B cell (primary cell): ENCODE data around the gene EPHB3. TPM values are rescaled to one million over a fixed set of nuclear protein-coding genes. Genes with fewer than 3 reads are reported as not detected.

Source experiments
- ATAC-seq: fragments of 200-7000 bp; cut with Tn5 transposase; one replicate; pipeline ENCODE4 v1.10.0; 2021; ENCODE audit warnings: low read depth, mild to moderate bottlenecking, moderate number of reproducible peaks, moderate library complexity
- CTCF ChIA-PET: fragments of 350-600 bp; sonication (Branson Sonifier 250); formaldehyde crosslinking; loops from one replicate; lab custom pipeline; 2021; ENCODE audit warnings: antibody characterized with exemption, inconsistent platforms; lab: Charles Lee
- POLR2A ChIA-PET: fragments of 350-600 bp; sonication (Branson Sonifier 250); formaldehyde crosslinking; loops from one replicate; lab custom pipeline; 2021; ENCODE audit warnings: antibody characterized with exemption; lab: Charles Lee
- DNase-seq: peaks from one replicate; pipeline ENCODE4 v3.0.0; 2013
- H2AFZ ChIP-seq: 2 replicates; pipeline ENCODE4 v1.6.1; 2012; ENCODE audit warnings: mild to moderate bottlenecking, low read depth, low read length; ENCODE audit not compliant: insufficient read depth, poor library complexity, severe bottlenecking
- H3K27ac ChIP-seq, 2 donors: 1 replicate in 1 of 2; 2 replicates in 1 of 2; pipeline ENCODE4 v1.5.1; 2012 to 2013; ENCODE audit warnings: low read length in 2 of 2, mild to moderate bottlenecking in 2 of 2, moderate library complexity in 1 of 2
- H3K27me3 ChIP-seq, 4 experiments: fragments of 200-600 bp in 1 of 4; sonication (generic) in 1 of 4; replicated peaks in 1 of 4; 1 replicate in 2 of 4; 2 replicates in 2 of 4; pipeline versions ENCODE4 v1.6.1 to v1.7.0; 2013 to 2016; ENCODE audit warnings: low read length in 3 of 4, mild to moderate bottlenecking in 2 of 4, mixed read lengths in 1 of 4, moderate library complexity in 1 of 4; ENCODE audit not compliant: insufficient read depth in 4 of 4, control insufficient read depth in 3 of 4; ENCODE audit errors: control extremely low read depth in 1 of 4
- H3K36me3 ChIP-seq, 2 experiments: replicated peaks in 1 of 2; 1 replicate in 1 of 2; 2 replicates in 1 of 2; pipeline versions ENCODE4 v1.6.1 to v1.7.1; 2013; ENCODE audit warnings: low read length in 1 of 2; ENCODE audit not compliant: insufficient read depth in 2 of 2, control insufficient read depth in 1 of 2; ENCODE audit errors: control extremely low read depth in 1 of 2, extremely low read depth in 1 of 2
- H3K4me1 ChIP-seq, 2 donors: fragments of 200-600 bp in 1 of 2; sonication (generic) in 1 of 2; 1 replicate in 1 of 2; 2 replicates in 1 of 2; pipeline versions ENCODE4 v1.5.1 to v1.6.1; 2013 to 2017; ENCODE audit warnings: low read length in 2 of 2; ENCODE audit not compliant: control insufficient read depth in 2 of 2, insufficient read depth in 2 of 2
- H3K4me2 ChIP-seq: replicated peaks from 2 replicates; pipeline ENCODE3; 2012; ENCODE audit warnings: mild to moderate bottlenecking, low read depth, low read length; ENCODE audit not compliant: poor library complexity, severe bottlenecking
- H3K4me3 ChIP-seq, 5 experiments: fragments of 200-600 bp in 1 of 5; sonication (generic) in 1 of 5; 1 replicate in 3 of 5; 2 replicates in 2 of 5; pipeline versions ENCODE4 v1.5.1 to v1.7.0; 2011 to 2016; ENCODE audit warnings: low read length in 4 of 5, mild to moderate bottlenecking in 4 of 5, low read depth in 2 of 5, control low read depth in 1 of 5, moderate library complexity in 1 of 5; ENCODE audit not compliant: insufficient read depth in 1 of 5; ENCODE audit errors: control extremely low read depth in 1 of 5, extremely low read depth in 1 of 5
- H3K79me2 ChIP-seq: fragments of 200-600 bp; sonication (generic); one replicate; pipeline ENCODE4 v1.6.0; 2016; ENCODE audit warnings: low read length; ENCODE audit not compliant: control insufficient read depth, insufficient read depth
- H3K9ac ChIP-seq: fragments of 200-600 bp; sonication (generic); 2 replicates; pipeline ENCODE4 v1.6.1; 2017; ENCODE audit warnings: mild to moderate bottlenecking, low read length, moderate library complexity
- H3K9me3 ChIP-seq, 3 donors: one replicate each; pipeline versions ENCODE4 v1.6.1 to v1.7.1; 2013; ENCODE audit warnings: low read length in 2 of 3; ENCODE audit not compliant: control insufficient read depth in 2 of 3, insufficient read depth in 1 of 3; ENCODE audit errors: control extremely low read depth in 1 of 3
- H4K20me1 ChIP-seq: 2 replicates; pipeline ENCODE4 v1.6.0; 2012; ENCODE audit warnings: mild to moderate bottlenecking, low read length; ENCODE audit not compliant: insufficient read depth, control insufficient read depth, poor library complexity, severe bottlenecking
- H3K27ac Mint-ChIP-seq: one replicate; pipeline ENCODE4 v1.8.0; 2021; ENCODE audit warnings: mixed read lengths
- H3K27me3 Mint-ChIP-seq: one replicate; pipeline ENCODE4 v1.8.0; 2021; ENCODE audit warnings: mixed read lengths
- H3K4me1 Mint-ChIP-seq: one replicate; pipeline ENCODE4 v1.8.0; 2021; ENCODE audit warnings: mixed read lengths
- H3K4me3 Mint-ChIP-seq: one replicate; pipeline ENCODE4 v1.8.0; 2021; ENCODE audit warnings: mixed read lengths
- H3K9me3 Mint-ChIP-seq: one replicate; pipeline ENCODE4 v1.8.0; 2022; ENCODE audit warnings: mixed read lengths; ENCODE audit not compliant: insufficient read depth
- EZH2 ChIP-seq: IDR thresholded peaks from 2 replicates; pipeline ENCODE4 v1.6.1; 2012; ENCODE audit warnings: borderline replicate concordance, low read depth, mild to moderate bottlenecking, moderate library complexity, low read length; ENCODE audit not compliant: insufficient read depth, poor library complexity, severe bottlenecking
- WGBS: methylation state at CpG from one replicate; pipeline ENCODE4 v1.1.5; 2013; ENCODE audit warnings: missing lambda C conversion rate; ENCODE audit not compliant: insufficient coverage; 5-methylcytosine and 5-hydroxymethylcytosine counted together
- intact Hi-C: fragments of 100-400 bp; cut with micrococcal nuclease; formaldehyde crosslinking; loops from one replicate; pipeline ENCODE4 v1.10.0; 2022
- polyA plus RNA-seq: library from polyadenylated mRNA; depleted of rRNA; stranded (reverse); fragments of >200 nt; gene quantifications from 2 replicates; pipeline ENCODE4 v1.2.3, GENCODE V29; 2012
- total RNA-seq, 2 donors: library from RNA; stranded (reverse); fragments of 120-200 nt in 1 of 2; gene quantifications; 1 replicate in 1 of 2; 2 replicates in 1 of 2; pipeline versions ENCODE4 v1.2.3 to v1.2.4, GENCODE V29; 2013 to 2022
- TF ChIP-seq, protein P1 (sequence below): fragments of 200-600 bp; IDR thresholded peaks from one replicate; pipeline ENCODE4 v1.8.0; 2022; ENCODE audit warnings: antibody characterized with exemption, mild to moderate bottlenecking

Gene EPHB3
- total and polyA plus RNA-seq, 2 donors (not counting 1 experiment from before 2014, with no cell fraction given): 0.06 to 0.07 TPM

DNA sequence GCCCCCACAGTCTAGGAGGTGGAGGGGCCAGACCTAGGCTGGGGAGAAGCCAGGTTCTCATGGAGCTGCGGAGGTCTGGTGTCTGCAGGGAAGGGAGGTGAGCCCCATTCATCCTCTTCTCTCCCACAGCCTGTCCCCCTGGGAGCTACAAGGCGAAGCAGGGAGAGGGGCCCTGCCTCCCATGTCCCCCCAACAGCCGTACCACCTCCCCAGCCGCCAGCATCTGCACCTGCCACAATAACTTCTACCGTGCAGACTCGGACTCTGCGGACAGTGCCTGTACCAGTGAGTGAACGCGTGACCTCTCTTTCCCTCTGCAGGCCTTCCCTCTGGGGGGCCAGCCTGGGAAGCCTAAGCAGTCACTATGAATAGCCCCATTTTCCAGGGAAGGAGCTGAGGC lies 14.1 kb downstream of the EPHB3 start:
- 100% methylated on average over 7 of the region's 9 CpGs for WGBS
- no peak overlapping the region for H3K4me2 ChIP-seq
- peaks cover 0 to 24% (median 3%) of the 10 kb centered on the region in 4 experiments for H3K27me3 ChIP-seq
- intact Hi-C loops: no loop called here
- H3K4me1 ChIP-seq: no peaks in the 10 kb centered on the region
- POLR2A ChIA-PET: interaction anchor here (0.6 kb wide), 1 partner anchor 28 kb away, joined by 4 read pairs; no protein-coding TSS in a partner anchor
- Mint-ChIP-seq H3K4me1 (no peaks in the 10 kb centered on the region), H3K27me3 (peaks cover 35% of the 10 kb centered on the region), H3K4me3 (no peak overlapping the region), H3K9me3 (no peaks in the 10 kb centered on the region), H3K27ac (no peak overlapping the region)
- H3K9me3 ChIP-seq: peaks cover 0 to 3% (median 0%) of the 10 kb centered on the region in 3 donors
- TF ChIP-seq, protein P1, sequence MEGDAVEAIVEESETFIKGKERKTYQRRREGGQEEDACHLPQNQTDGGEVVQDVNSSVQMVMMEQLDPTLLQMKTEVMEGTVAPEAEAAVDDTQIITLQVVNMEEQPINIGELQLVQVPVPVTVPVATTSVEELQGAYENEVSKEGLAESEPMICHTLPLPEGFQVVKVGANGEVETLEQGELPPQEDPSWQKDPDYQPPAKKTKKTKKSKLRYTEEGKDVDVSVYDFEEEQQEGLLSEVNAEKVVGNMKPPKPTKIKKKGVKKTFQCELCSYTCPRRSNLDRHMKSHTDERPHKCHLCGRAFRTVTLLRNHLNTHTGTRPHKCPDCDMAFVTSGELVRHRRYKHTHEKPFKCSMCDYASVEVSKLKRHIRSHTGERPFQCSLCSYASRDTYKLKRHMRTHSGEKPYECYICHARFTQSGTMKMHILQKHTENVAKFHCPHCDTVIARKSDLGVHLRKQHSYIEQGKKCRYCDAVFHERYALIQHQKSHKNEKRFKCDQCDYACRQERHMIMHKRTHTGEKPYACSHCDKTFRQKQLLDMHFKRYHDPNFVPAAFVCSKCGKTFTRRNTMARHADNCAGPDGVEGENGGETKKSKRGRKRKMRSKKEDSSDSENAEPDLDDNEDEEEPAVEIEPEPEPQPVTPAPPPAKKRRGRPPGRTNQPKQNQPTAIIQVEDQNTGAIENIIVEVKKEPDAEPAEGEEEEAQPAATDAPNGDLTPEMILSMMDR: no peak
- TF ChIP-seq EZH2: no peak
- no peaks in the 10 kb centered on the region for H3K36me3 ChIP-seq
- no peak overlapping the region for H3K4me3 ChIP-seq
- H2AFZ ChIP-seq: no peak overlapping the region
- no peaks in the 10 kb centered on the region for H4K20me1 ChIP-seq
- ATAC-seq (no peak), DNase-seq (no peak)
- no peaks in the 10 kb centered on the region for H3K79me2 ChIP-seq
- CTCF ChIA-PET: interaction anchor here (1.7 to 2.0 kb wide), 2 partner anchors 15 to 151 kb away, joined by 5 to 8 read pairs; partner anchors contain the start of gene EPHB3
- no peak overlapping the region for H3K27ac ChIP-seq
- H3K9ac ChIP-seq: no peak overlapping the region

DNA sequence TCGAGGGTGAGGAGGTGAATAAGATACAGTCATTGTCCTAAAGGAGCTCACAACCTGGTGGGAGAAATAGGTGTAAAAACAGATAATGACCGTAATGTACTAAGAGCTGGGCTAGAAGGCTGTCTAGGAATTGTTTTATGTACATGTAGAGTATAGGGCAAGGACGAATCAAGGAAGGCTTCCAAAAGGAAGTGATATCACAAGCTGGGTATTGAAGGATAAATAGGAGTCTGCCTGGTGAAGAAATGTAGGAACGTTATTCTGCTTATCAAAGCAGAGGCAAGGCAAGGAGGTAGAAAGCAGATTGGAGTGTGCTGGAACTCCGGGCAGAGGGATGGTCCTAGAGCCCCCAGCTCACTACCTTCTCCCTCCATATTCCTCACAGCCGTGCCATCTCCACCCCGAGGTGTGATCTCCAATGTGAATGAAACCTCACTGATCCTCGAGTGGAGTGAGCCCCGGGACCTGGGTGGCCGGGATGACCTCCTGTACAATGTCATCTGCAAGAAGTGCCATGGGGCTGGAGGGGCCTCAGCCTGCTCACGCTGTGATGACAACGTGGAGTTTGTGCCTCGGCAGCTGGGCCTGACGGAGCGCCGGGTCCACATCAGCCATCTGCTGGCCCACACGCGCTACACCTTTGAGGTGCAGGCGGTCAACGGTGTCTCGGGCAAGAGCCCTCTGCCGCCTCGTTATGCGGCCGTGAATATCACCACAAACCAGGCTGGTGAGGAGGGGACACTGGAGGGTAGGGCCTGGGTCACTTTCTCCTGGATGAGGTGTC lies 15.1 kb downstream of the EPHB3 start:
- Histone ChIP-seq H3K36me3 (no peaks in the 10 kb centered on the region), H3K9me3 (no peaks in the 10 kb centered on the region), H3K27ac (no peak overlapping the region), H3K4me1 (no peaks in the 10 kb centered on the region), H2AFZ (no peak overlapping the region), H3K4me3 (no peak overlapping the region), H3K4me2 (no peak overlapping the region), H4K20me1 (no peaks in the 10 kb centered on the region), H3K27me3 (peaks cover 0 to 15% (median 1%) of the 10 kb centered on the region in 4 experiments), H3K9ac (no peak overlapping the region), H3K79me2 (no peaks in the 10 kb centered on the region)
- H3K27me3 Mint-ChIP-seq: peaks cover 34% of the 10 kb centered on the region
- TF ChIP-seq, protein P1: no peak
- no peak for TF ChIP-seq EZH2
- 94% methylated on average over 23 of the region's 25 CpGs for WGBS
- POLR2A ChIA-PET: no interaction called here
- CTCF ChIA-PET: interaction anchor here (1.7 to 2.0 kb wide), 2 partner anchors 16 to 150 kb away, joined by 5 to 8 read pairs; partner anchors contain the start of gene EPHB3
- H3K4me1 Mint-ChIP-seq: no peaks in the 10 kb centered on the region
- H3K9me3 Mint-ChIP-seq: no peaks in the 10 kb centered on the region
- DNase-seq (no peak), ATAC-seq (no peak)
- intact Hi-C loops: no loop called here
- H3K4me3 Mint-ChIP-seq: no peak overlapping the region
- H3K27ac Mint-ChIP-seq: no peak overlapping the region
